ENCODE data around the gene NPR3.

DNA sequence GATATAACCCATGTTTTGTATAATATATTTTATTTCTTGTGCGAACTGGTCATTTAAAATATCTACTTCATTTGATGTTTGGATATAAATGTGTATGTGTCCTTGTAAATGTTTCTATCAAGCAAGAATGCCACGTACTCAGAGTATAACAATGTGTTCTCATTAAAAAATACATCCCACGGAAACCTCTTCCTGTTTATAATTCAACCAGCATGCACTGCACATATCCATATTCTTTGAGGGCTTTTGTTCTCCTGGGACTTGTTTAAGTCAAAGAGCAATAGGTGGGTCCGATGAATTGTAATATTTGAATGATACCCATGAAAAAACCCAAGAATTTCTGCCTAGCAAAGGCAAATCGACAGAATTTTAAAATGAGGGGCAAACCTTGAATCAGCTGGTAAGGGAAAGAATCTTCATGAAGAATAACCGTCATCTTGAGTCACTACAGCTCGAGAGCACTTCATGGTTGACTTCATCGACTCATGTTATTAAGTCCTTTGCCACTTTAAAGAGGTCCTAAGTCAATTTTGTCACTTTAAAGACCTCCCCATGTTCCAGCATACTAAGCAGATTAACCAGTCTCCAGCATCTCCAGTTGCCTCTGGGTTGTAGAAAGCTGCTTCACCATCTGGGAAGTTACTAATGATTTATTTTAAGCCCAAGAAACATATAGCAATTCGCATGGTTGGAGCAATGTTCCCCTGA lies 80.6 kb downstream of the NPR3 start:
- TF ChIP-seq POLR2A (IDR thresholded peaks at IDR 0.05) (no peak), EP300 (IDR thresholded peaks at IDR 0.05) (no peak)
- TF ChIP-seq, protein P1, sequence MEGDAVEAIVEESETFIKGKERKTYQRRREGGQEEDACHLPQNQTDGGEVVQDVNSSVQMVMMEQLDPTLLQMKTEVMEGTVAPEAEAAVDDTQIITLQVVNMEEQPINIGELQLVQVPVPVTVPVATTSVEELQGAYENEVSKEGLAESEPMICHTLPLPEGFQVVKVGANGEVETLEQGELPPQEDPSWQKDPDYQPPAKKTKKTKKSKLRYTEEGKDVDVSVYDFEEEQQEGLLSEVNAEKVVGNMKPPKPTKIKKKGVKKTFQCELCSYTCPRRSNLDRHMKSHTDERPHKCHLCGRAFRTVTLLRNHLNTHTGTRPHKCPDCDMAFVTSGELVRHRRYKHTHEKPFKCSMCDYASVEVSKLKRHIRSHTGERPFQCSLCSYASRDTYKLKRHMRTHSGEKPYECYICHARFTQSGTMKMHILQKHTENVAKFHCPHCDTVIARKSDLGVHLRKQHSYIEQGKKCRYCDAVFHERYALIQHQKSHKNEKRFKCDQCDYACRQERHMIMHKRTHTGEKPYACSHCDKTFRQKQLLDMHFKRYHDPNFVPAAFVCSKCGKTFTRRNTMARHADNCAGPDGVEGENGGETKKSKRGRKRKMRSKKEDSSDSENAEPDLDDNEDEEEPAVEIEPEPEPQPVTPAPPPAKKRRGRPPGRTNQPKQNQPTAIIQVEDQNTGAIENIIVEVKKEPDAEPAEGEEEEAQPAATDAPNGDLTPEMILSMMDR (IDR thresholded peaks at IDR 0.05) = no peak

Data from suprapubic skin (tissue), 3 donors.